Activated CD4-positive, CD25-positive, alpha-beta regulatory T cell (primary cell): ENCODE results near the gene ARMH3.
"Not testable (repeated sequence)": the region's sequence is repeated elsewhere in the genome, so short reads cannot be mapped to it uniquely, and the experiment has no call there.

Experiments
- DNase-seq, 4 experiments: peaks; one replicate each; lab custom pipeline; 2025; lab: John Stamatoyannopoulos, UW

The ARMH3 gene

DNA sequence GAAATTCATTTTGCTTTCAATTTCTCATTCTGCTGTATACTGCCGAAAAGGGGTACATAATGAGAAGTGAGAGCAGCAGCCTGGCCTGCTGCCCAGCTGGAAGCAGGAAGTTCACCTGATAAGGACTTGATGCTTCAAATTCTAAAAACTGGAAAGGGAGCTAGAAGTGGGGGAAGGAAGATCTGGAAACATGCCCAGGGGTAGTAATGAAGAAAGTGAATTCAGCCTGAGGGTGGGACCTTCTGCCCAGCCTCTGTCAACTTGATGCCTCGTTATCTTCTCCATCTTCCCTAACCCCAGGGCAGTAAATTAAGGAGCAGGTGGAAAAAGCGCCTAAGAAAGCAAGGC lies 69.4 kb downstream of the ARMH3 start:
- no peak for DNase-seq

GRCh38 chr10:101980677-101981076 lies 75.3 kb downstream of the ARMH3 start:
- DNase-seq, result not testable (repeated sequence)

DNA sequence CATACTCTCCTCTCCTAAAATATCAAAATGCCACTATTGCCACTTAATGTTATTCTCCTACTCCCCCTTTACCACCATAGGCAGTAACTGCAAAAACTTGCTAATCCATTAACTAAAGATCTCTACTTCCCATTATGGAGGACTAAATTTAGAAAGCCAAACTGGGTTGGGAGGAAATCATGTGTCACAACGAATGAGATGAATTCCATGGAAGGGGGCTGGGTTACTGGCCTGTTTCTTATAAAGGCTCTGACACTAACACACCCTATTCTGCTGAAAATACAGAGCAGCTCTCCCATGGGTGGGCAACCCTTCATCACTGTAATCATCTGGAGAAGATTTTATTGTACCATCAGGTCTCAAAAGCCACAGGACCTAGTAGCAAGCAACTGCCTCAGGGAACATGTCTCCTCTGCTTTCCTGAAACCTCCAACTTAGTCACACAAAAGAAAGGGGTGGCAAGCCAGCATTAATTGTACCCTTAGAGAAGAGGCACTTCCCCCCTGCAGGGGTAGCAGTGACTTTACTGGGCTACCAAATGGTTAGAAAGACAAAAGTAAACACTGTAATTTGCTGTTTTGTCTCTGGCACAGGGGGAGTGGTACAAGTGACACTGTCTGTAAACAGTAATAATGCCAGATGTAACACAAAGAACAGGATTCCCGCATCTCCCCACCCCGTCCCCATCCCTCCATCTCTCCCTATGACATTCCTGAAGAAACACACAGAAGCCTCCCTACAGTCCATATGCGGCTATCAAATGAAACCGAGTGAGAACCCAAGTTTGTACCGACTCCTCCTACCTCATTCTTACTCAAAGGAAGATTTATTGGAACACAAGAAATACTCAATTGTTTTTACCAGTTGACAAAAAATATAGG lies 81.6 kb downstream of the ARMH3 start:
- DNase-seq, result no peak

- no peak for DNase-seq
Measured at GRCh38 chr10:101972761-101973160, 83.2 kb downstream of the ARMH3 start.

- no peak for DNase-seq
Measured at GRCh38 chr10:101969412-101969922, 86.5 kb downstream of the ARMH3 start.

GRCh38 chr10:101968940-101969321 lies 87.0 kb downstream of the ARMH3 start:
- DNase-seq, result no peak

GRCh38 chr10:101968286-101968939 lies 87.6 kb downstream of the ARMH3 start:
- no peak for DNase-seq

DNA sequence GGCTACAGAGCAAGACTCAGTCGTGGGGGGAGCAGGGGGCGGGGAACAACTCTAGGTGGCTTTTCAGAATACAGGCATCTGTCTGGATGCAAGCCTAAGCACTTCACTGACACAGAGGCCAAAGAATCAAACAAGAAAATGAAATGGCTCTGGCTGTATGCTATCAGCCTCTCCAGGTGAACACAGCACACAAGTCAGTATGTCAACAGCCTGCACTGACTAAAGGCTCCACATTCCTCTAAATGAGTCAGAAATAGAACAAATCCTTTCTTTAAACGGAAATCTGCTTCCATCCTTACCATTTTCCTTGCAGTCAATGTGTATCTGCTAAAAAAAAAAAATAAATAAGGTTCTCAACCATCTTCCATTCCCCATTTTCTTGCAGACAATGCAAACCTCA lies 88.3 kb downstream of the ARMH3 start:
- no peak for DNase-seq

- no peak for DNase-seq
Measured at GRCh38 chr10:101967119-101967518, 88.9 kb downstream of the ARMH3 start.

DNA sequence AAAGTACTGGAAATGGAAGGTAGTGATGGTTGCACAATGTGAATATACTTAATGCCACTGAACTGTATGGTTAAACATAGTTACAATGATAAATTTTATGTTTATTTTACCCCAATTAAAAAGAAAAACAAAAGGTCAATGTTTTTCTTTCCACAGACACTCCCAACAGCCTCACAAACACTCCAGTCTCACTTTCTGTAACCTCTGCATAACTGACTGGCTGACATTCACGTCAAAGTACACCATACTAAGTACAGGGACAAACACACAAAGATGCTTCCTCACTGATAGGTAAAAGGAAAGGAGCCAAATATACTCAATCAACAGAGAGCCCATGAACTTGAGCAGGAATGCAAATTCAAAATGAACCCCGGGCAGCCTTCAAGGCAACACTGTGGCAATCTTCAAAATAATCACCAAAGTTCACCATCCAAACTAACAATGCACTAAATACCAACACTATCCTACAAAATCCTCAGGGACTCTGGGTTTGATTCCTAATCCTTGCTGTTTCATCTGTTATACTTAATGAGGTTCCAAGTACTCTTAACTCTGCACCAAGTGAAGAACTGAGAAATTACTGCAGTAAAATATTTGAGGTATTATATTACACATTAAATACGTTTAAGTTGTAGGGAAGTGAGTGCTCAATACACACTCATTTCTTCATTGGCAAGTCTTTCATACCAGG lies 90.8 kb downstream of the ARMH3 start:
- DNase-seq, result no peak

DNA sequence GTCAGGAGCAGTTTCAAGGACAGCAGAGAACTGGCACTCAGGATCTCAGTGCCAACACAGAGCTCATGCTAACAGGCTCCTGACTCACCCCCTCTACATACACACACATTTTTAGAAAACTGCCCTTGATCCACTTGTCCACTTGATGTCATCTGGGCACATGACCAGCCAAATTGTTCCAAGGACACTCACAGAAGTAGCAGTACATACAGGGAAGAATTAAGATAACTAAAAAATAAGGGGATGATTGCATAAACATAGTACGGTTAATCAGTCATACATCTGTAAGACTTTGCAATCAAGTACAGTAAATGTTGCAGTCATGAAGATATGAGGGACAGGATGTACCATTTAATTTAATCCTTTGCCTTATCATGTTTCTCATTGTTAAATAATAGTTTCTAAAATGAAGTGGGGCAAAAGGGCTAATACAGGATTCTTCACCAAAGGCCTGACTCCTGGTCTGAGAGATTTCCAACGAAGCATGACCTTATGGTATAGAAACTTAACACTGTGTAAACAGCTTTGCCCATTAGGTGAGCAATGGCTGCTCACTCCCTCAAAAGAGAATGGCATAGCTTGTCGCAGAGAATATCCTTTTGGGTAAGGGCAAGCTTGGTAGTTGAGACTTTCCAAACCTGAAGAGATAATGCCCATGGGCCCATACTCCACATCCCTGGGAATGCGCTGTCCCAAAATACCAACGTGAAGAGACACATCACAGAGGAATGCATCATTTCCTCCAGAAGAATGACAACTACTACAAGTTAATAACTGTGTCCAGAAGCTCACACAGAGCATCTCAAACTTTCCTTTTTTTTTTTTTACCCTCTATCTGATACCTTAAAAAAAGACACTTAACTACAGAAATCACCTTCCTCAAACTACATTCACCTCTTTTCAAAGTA lies 94.1 kb downstream of the ARMH3 start:
- DNase-seq, result no peak

DNA sequence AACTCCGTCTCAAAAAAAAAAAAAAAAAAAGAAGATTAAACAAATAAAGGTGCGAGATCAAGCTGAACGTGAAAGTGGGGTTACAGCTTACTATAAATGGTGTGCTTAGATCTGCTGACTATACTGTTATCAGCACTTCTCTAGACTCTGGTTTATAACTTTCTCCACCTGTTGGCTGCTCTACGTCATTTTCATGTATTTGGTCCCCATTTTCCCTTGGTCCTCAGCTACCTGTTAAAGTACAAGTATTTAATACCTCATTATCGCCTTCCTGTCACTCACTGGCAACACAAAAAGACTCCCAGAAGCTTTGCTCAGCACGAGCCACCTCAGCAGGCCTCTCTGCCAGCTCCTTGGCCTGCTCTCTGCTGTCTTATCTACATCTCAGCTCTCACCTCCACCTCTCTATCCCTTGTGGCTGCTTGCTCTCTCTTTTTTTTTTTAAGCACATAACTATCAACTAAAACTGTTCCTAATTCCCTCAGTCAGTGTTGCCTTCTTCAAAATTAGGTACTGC lies 95.0 kb downstream of the ARMH3 start:
- DNase-seq, result no peak

DNA sequence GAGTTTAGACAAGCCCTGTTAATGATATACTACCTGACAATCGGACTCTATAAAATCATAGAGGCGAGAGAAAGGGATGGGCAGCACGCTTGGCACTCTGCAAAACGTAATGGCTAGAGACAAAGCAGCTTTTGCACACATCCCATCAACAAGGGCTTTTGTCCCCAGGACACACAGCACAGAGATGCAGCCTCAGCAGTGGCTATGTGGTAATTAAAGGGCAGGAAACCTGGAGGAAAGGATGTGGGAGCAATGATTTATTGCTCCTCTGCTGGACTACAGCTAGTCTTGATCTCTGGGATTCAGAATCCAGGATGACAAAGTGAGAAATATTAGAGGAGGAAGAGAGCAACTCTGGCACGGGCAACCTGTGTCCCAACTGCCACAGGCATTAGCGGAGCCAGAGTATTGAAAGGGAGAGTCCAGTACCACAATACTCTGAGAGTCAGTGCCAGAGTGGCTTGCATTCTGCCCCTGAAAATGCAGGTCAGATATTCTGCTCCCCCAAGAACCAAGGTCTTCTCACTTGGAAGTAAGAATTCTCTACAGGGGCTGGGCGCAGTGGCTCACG lies 96.5 kb downstream of the ARMH3 start:
- DNase-seq, result no peak

GRCh38 chr10:101958691-101959090 lies 97.3 kb downstream of the ARMH3 start:
- no peak for DNase-seq

- no peak for DNase-seq
Measured at GRCh38 chr10:101956898-101957297, 99.1 kb downstream of the ARMH3 start.

DNA sequence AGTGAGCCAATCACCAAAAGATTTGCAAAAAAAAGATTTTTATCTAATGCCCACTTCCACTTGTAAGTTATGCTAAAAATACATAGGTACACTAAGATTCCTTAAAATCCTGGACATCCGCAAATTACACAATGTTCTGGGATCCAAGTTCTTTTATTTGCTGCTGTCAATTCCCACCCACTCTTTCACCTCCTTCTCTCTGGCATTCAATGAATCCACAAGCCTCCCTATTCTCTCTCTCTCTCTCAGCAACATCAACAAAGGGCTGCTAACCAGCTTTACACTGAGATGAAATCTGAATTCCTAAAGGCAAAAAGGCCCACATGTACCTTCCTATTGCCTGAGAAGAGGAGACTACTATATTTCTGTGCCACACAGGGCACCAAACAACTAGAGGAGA lies 99.9 kb downstream of the ARMH3 start:
- DNase-seq, result no peak

DNA sequence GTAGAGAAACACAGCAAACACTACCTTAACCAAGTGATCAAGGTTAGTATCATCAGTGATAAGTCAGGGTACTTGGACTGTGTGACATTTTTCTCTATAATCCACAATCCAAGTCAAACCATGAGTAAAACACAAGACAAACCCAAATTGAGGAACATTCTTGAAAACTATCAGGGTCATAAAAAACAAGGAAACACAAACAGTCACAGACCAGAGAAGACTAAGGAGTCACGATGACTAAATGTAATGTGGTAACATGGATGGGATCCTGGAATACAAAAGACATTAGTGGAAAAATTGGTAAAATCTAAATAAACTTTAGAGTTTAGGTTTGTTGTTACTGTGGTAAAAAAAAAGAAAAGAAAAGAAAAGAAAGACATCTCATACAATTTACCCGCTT lies 103.8 kb downstream of the ARMH3 start:
- DNase-seq, result no peak

DNA sequence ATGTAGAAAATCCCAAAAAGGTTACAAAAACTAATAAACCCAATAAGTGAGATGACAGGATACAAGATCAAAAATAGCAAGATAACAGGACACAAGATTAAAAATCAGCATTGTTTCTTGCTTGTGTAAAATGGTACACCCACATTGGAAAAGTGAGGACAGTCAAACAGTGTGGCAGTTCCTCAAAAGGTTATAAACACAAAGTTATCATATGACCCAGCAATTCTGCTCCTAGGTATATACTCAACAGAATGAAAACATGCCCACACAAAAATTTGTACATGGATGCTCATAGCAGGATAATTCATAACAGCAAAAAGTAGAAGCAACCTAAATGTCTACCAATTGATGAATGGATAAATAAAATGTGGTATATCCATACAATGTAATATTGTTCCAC lies 105.8 kb downstream of the ARMH3 start:
- no peak for DNase-seq

DNA sequence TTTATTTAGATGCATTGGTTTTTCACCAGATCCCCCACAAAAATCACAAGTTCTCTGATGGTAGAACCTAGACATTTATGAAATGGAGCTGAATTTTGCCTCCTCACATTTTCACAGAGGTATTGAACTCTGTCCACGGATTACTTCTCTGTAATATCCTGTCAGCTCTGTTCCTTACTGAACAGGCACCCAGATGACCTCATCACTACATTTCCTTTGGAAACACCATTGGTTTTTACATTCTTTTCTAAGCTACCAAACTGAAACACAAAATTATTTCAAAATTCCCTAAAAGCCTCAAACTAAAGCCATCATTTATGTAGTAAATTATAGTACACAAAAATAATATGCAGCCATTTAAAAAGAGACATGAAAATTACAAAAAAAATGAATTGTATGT lies 114.1 kb downstream of the ARMH3 start:
- no peak for DNase-seq

GRCh38 chr10:101940916-101941315 lies 115.1 kb downstream of the ARMH3 start:
- DNase-seq, result no peak

- DNase-seq, result no peak
Measured at GRCh38 chr10:101939729-101940128, 116.2 kb downstream of the ARMH3 start.
